NCI-H345 treated with DMSO at 0.1 percent for 48 hours (cell line): ENCODE measurements around the gene KCNQ1.

Source experiments
- DNase-seq: peaks from one replicate; lab custom pipeline; 2025; ENCODE audit not compliant: unreplicated experiment; lab: John Stamatoyannopoulos, UW

KCNQ1 gene

GRCh38 chr11:2674658-2675131, 229.9 kb downstream of the KCNQ1 start:
- DNase-seq: no peak

GRCh38 chr11:2675540-2675939, 230.7 kb downstream of the KCNQ1 start:
- DNase-seq: no peak

- no peak for DNase-seq
These were observed 232.3 kb downstream of the KCNQ1 start for GRCh38 chr11:2677127-2677526.

GRCh38 chr11:2678396-2678795, 233.6 kb downstream of the KCNQ1 start:
- no peak for DNase-seq

- no peak for DNase-seq
These were observed 234.3 kb downstream of the KCNQ1 start for GRCh38 chr11:2679011-2679676.

- no peak for DNase-seq
These were observed 236.8 kb downstream of the KCNQ1 start for GRCh38 chr11:2681408-2682145.

- DNase-seq: no peak
These were observed 239.0 kb downstream of the KCNQ1 start for GRCh38 chr11:2683806-2684205.

GRCh38 chr11:2684581-2684980, 239.8 kb downstream of the KCNQ1 start:
- no peak for DNase-seq

GRCh38 chr11:2685051-2685450, 240.2 kb downstream of the KCNQ1 start:
- DNase-seq: no peak

- DNase-seq: no peak
These were observed 241.0 kb downstream of the KCNQ1 start for GRCh38 chr11:2685566-2686359.

GRCh38 chr11:2686360-2687222, 241.8 kb downstream of the KCNQ1 start:
- no peak for DNase-seq

GRCh38 chr11:2687223-2687530, 242.4 kb downstream of the KCNQ1 start:
- no peak for DNase-seq

- DNase-seq: no peak
These were observed 243.0 kb downstream of the KCNQ1 start for GRCh38 chr11:2687782-2688191.

- no peak for DNase-seq
These were observed 243.8 kb downstream of the KCNQ1 start for GRCh38 chr11:2688381-2689231.

- no peak for DNase-seq
These were observed 245.1 kb downstream of the KCNQ1 start for GRCh38 chr11:2689651-2690575.

- DNase-seq: no peak
These were observed 246.0 kb downstream of the KCNQ1 start for GRCh38 chr11:2690596-2691354.

GRCh38 chr11:2691355-2691761, 246.6 kb downstream of the KCNQ1 start:
- DNase-seq: no peak
